ENCODE measurements around the gene MEI1. TPM values are rescaled to one million over a fixed set of nuclear protein-coding genes. Genes with fewer than 3 reads are reported as not detected.

Gene MEI1
- total RNA-seq, 4 donors from 2014 or later = under 0.01 to 1.8 (median 0.44) TPM; not detected in 1

GRCh38 chr22:41687901-41688364 lies 11.4 kb upstream of the MEI1 start:
- Histone ChIP-seq H3K27ac (peak overlapping the region; percentile 94 to 99 (median 98)), H3K36me3 (no peaks in the 10 kb centered on the region), H3K4me1 (peaks cover 0 to 33% (median 12%) of the 10 kb centered on the region in 4 donors), H3K9me3 (no peaks in the 10 kb centered on the region), H3K4me3 (peak overlapping the region; percentile 64 to 93 (median 84)), H3K27me3 (no peaks in the 10 kb centered on the region)
- WGBS, 2 donors = 0 to 1% methylated on average over 20 of the region's 20 CpGs
- peak in 1 of 2 donors; percentile 17 for DNase-seq (ENCODE audit: low spot score in 2 of 2)
- TF ChIP-seq CTCF (IDR thresholded peaks at IDR 0.05) (no peak), EP300 (IDR thresholded peaks at IDR 0.05) (no peak), POLR2A (IDR thresholded peaks at IDR 0.05) (no peak)

GRCh38 chr22:41688365-41689211 lies 10.7 kb upstream of the MEI1 start, which contains the start of gene SNU13:
SNU13 (minus strand) TSS chr22:41688867; CDS start chr22:41688796, 71 bp downstream.
- TF ChIP-seq CTCF (IDR thresholded peaks at IDR 0.05) (peak in 2 of 5 experiments; percentile 40 to 56), EP300 (IDR thresholded peaks at IDR 0.05) (peak; percentile 96), POLR2A (IDR thresholded peaks at IDR 0.05) (peak in 1 of 2 donors; percentile 85)
- H3K4me1 ChIP-seq = peaks cover 0 to 28% (median 12%) of the 10 kb centered on the region in 4 donors
- DNase-seq (ENCODE audit: low spot score in 2 of 2) = peak; percentile 78 to 84
- H3K4me3 ChIP-seq = peak within 1 kb of the TSS; percentile 64 to 93 (median 84)
- peak within 1 kb of the TSS; percentile 94 to 99 (median 98) for H3K27ac ChIP-seq
- peaks cover 1 to 4% (median 2%) of the 10 kb centered on the region in 3 donors for H3K36me3 ChIP-seq
- 1% methylated on average over 50 to 55 of the region's 62 CpGs for WGBS, 2 donors
- no peaks in the 10 kb centered on the region for H3K9me3 ChIP-seq
- H3K27me3 ChIP-seq = no peaks in the 10 kb centered on the region

GRCh38 chr22:41690476-41690875 lies 8.8 kb upstream of the MEI1 start:
- H3K27me3 ChIP-seq = no peaks in the 10 kb centered on the region
- no peak for DNase-seq (ENCODE audit: low spot score in 2 of 2)
- H3K4me3 ChIP-seq = no peak overlapping the region
- peaks cover 0 to 28% (median 12%) of the 10 kb centered on the region in 4 donors for H3K4me1 ChIP-seq
- WGBS, 2 donors = 92 to 96% methylated on average over 3 of the region's 3 CpGs
- TF ChIP-seq POLR2A (IDR thresholded peaks at IDR 0.05) (no peak), CTCF (IDR thresholded peaks at IDR 0.05) (no peak), EP300 (IDR thresholded peaks at IDR 0.05) (no peak)
- no peak overlapping the region for H3K27ac ChIP-seq
- H3K36me3 ChIP-seq = peaks cover 5 to 14% (median 8%) of the 10 kb centered on the region in 3 donors
- H3K9me3 ChIP-seq = no peaks in the 10 kb centered on the region

GRCh38 chr22:41695211-41695610 lies 4.1 kb upstream of the MEI1 start:
- 86 to 92% methylated on average over 2 of the region's 2 CpGs for WGBS, 2 donors
- Histone ChIP-seq H3K4me3 (no peak overlapping the region), H3K27ac (no peak overlapping the region), H3K4me1 (peaks cover 0 to 23% (median 8%) of the 10 kb centered on the region in 4 donors), H3K27me3 (no peaks in the 10 kb centered on the region), H3K9me3 (no peaks in the 10 kb centered on the region), H3K36me3 (peaks cover 5 to 14% (median 8%) of the 10 kb centered on the region in 3 donors)
- TF ChIP-seq CTCF (IDR thresholded peaks at IDR 0.05) (no peak), POLR2A (IDR thresholded peaks at IDR 0.05) (no peak), EP300 (IDR thresholded peaks at IDR 0.05) (no peak)
- no peak for DNase-seq (ENCODE audit: low spot score in 2 of 2)

- Histone ChIP-seq H3K4me1 (peaks cover 0 to 23% (median 8%) of the 10 kb centered on the region in 4 donors), H3K36me3 (peaks cover 5 to 14% (median 8%) of the 10 kb centered on the region in 3 donors), H3K27ac (peak overlapping the region in 1 of 4 donors; percentile 73), H3K9me3 (no peaks in the 10 kb centered on the region), H3K4me3 (no peak overlapping the region), H3K27me3 (no peaks in the 10 kb centered on the region)
- WGBS, 2 donors = 41 to 50% methylated on average over 11 of the region's 11 CpGs
- no peak for TF ChIP-seq EP300 (IDR thresholded peaks at IDR 0.05)
- TF ChIP-seq CTCF (IDR thresholded peaks at IDR 0.05) = no peak
- no peak for TF ChIP-seq POLR2A (IDR thresholded peaks at IDR 0.05)
- DNase-seq (ENCODE audit: low spot score in 2 of 2) = no peak
These were observed 2.6 kb upstream of the MEI1 start for GRCh38 chr22:41696703-41697102.
